HG03457 (cell line): ENCODE results near the gene ZNF555.

Experiments
- ATAC-seq: cut with Tn5 transposase; IDR thresholded peaks from one replicate; pipeline ENCODE4 v1.9.1; 2021; ENCODE audit warnings: moderate number of reproducible peaks; ENCODE audit not compliant: unreplicated experiment

The ZNF555 gene

DNA sequence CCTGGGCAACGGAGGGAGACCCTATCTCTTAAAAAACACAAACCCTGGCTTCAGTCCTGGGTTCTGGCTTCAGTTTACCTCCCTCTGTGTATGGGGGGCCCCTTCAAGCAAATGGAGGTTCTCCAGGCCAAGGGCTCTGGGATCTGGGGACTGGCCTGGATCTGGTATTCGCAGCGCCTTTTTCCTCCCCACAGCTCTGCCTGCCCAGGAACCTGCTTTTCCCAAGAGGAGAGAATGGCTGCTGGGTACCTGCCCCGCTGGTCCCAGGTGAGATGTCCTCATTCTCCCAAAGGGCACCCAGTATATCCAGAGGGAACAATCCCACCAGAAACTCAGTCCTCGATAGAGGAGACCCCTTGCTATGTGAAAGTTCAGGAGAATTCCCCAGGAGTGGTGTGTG lies 18.4 kb upstream of the ZNF555 start:
- ATAC-seq: no peak

DNA sequence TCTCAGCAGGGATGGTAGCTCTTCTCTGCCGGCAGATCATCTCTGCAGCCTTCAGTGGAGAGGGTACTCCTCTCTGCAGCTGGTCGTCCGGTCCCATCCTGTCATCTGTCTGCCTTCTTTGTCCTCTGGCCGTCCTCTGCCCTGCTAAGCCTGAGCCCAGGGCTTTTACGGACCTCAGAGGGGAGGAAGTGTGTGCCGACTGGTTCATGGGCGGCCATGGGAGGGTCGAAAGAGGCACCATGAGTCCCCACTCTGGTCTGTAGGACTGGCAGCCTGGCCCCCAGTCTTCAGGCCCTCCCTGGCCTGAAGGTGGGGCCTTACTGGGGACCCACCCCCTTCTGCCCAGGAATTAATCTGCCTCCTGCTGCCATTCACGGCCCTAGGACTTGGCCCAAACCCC lies 17.6 kb upstream of the ZNF555 start:
- no peak for ATAC-seq

DNA sequence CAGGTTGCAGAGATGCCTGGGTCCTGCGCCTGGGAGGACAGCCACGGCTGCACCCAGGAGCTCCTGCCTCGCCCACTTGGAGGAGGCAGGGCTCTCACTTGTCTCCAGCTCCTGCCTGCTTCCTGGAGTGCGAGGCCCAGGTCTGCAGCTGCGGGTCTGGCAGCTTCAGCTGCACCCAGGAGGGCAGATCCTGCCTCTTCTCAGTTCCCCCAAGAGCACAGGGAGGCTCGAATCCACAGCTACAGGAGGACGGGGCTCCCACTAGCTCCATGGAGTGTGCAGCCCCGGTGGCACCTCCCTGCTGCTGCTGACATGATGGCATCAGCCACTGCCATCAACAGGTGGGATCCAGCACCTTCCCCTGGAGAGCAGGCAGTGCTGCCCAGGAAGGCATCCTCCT lies 17.1 kb upstream of the ZNF555 start:
- ATAC-seq: no peak

DNA sequence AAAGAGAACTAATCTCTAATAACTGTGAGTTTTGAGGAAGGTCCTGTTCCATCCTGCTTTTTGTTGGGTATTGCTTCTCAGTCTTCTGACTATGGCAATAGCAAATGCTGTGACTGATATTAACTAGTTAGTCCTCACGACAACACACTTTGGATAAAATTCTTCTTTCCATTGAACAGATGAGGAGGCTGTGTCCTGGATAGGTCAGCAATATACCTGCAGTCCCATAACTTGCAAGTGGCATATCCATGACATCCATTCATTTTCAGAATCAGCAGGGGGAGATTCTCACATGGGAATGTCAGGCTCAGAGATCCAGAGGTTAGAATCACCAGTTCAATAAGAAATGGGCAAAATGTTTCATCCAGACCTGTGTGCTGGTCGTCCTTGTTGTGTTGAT lies 14.3 kb upstream of the ZNF555 start:
- no peak for ATAC-seq

- no peak for ATAC-seq
Observed at GRCh38 chr19:2827840-2828489, 13.3 kb upstream of the ZNF555 start.

- ATAC-seq: no peak
Observed at GRCh38 chr19:2834294-2834871, 6.9 kb upstream of the ZNF555 start.

DNA sequence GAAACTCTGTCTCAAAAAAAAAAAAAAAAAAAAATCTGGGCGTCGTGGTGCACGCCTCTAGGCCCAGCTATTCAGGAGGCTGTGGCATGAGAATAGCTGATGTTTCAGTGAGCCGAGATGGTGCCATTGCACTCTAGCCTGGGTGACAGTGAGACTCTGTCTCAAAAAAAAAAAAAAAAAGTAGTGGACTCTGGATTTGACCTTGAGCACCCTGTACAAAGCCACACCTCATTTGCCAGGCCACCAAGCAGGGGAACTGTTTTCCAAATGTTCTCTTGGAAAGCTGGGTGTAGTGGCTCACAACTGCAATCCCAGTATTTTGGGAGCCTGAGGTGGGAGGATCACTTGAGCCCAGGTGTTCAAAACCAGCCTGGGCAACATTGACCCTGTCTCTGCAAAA lies 3.8 kb upstream of the ZNF555 start:
- no peak for ATAC-seq

DNA sequence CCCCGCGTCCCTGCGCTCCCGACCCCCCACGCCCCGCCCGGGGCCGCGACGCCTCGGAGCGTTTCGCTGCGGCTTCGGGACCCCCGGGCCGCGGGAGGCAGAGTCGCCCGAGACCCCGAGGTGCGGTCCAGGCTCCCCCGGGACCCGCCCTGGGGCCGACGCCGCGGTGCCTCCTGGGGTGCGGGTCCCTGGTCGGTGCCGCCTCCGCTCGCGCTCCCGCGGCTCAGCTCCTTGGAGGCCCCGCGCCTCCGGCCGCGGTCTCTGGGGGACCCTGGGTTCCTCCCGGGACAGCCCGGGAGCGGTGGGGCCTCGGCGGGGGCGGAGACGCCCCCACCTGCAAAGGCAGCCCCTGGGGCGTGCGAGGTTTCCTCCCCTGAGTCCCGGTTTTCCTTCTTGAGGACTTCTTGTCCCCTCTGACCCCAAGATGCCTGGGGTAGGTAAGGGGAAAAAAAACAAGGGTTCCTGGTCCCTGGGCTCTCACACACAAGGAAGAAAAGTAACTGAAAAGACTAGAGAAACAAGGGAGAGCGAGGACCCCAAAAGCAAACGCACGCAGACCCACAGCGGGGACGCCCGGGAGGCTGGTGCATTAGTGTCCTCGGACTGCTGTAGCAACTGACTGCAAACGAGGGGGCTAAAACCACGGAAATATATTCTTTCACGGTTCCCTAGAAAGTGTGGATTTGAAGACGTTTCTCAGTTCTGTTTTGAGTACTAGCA lies 740 bp downstream of the ZNF555 start:
- no peak for ATAC-seq

- no peak for ATAC-seq
Observed at GRCh38 chr19:2845107-2845506, 3.8 kb downstream of the ZNF555 start.

GRCh38 chr19:2846180-2846894 lies 5.1 kb downstream of the ZNF555 start:
- no peak for ATAC-seq

GRCh38 chr19:2847507-2847906 lies 6.2 kb downstream of the ZNF555 start:
- ATAC-seq: no peak

- no peak for ATAC-seq
Observed at GRCh38 chr19:2848616-2849015, 7.3 kb downstream of the ZNF555 start.

GRCh38 chr19:2850256-2850925 lies 9.1 kb downstream of the ZNF555 start:
- ATAC-seq: no peak

- ATAC-seq: no peak
Observed at GRCh38 chr19:2852598-2852997, 11.3 kb downstream of the ZNF555 start.

DNA sequence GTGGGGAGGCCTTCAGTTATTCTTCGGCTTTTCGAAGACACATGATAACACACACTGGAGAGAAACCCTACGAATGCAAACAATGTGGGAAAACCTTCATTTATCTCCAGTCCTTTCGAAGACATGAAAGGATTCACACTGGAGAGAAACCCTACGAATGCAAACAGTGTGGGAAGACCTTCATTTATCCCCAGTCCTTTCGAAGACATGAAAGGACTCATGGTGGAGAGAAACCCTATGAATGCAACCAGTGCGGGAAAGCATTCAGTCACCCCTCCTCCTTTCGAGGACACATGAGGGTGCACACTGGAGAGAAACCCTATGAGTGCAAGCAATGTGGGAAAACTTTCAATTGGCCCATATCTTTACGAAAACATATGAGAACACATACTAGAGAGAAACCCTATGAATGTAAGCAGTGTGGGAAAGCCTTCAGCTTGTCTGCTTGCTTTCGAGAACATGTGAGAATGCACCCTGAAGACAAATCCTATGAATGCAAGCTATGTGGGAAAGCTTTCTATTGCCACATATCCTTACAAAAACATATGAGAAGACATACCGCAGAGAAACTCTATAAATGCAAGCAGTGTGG lies 11.8 kb downstream of the ZNF555 start:
- ATAC-seq: no peak

GRCh38 chr19:2854849-2855248 lies 13.6 kb downstream of the ZNF555 start:
- no peak for ATAC-seq

- no peak for ATAC-seq
Observed at GRCh38 chr19:2856457-2857050, 15.3 kb downstream of the ZNF555 start.

DNA sequence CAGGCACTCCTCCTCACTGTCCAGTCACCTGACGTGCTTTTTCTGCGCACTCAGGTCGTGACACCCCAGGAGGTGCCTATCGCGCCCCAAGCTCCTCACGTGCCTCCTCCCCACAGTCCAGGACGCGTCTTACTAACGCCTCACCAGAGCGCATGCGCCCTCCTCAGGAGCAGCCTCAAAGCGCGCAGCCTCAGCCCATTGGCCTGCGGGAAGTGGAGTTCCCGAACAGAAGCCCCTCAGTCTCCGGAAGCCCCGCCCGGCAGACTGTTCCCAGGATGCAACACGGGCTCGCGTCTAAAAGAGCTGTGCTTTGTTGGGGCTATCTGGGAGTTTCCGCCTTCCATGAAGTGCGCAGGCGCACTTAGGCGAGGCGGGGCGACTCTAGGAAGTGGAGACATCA lies 17.6 kb downstream of the ZNF555 start:
- no peak for ATAC-seq

DNA sequence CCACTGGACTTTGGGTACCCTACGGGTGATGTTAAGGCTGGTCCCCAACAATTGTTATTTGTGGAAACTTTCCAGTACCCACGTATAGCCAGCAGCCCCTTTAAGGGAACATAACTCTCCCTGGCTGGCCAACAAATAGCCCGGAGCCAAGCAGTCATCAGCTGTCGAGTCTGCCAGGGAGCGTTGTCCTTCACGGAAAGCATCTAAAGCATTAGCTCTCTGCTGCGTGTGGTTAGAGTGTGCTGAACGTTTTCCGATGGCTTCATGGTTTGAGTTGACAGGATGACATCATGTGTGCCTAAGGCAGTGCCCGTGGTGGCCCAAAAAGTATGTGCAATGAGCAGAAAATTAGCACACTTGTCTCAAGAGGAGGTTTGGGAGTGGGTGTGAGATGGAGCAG lies 22.5 kb downstream of the ZNF555 start:
- ATAC-seq: no peak

GRCh38 chr19:2865334-2866100 lies 24.2 kb downstream of the ZNF555 start:
- ATAC-seq: no peak
